A549 (cell line): ENCODE measurements around the gene MYLK4.

Experiments used
- EP300 ChIP-seq, 2 experiments: fragments of >200 bp; sonication (Bioruptor Twin); formaldehyde crosslinking; IDR thresholded peaks; 2 replicates in 1 of 2; 3 replicates in 1 of 2; pipeline ENCODE4 v1.6.1; 2016 to 2017
- JUNB ChIP-seq: fragments of >200 bp; sonication (Bioruptor Twin); formaldehyde crosslinking; IDR thresholded peaks from 2 replicates; pipeline ENCODE4 v1.6.1; 2016
- KDM1A ChIP-seq: fragments of 200-600 bp; sonication (generic); IDR thresholded peaks from 2 replicates; pipeline ENCODE4 v1.6.1; 2016; ENCODE audit warnings: low read depth, mild to moderate bottlenecking
- KDM5A ChIP-seq: fragments of 200-600 bp; sonication (generic); IDR thresholded peaks from 2 replicates; pipeline ENCODE4 v1.6.1; 2016; ENCODE audit warnings: antibody characterized with exemption, mild to moderate bottlenecking
- PHF8 ChIP-seq: fragments of 200-600 bp; sonication (generic); IDR thresholded peaks from 2 replicates; pipeline ENCODE4 v1.6.1; 2016; ENCODE audit warnings: low read depth, mild to moderate bottlenecking, antibody characterized with exemption, moderate library complexity, borderline replicate concordance
- POLR2A ChIP-seq: IDR thresholded peaks from 2 replicates; pipeline ENCODE4 v1.6.1; 2012; ENCODE audit warnings: mild to moderate bottlenecking, low read length
- RFX5 ChIP-seq: fragments of 450-650 bp; IDR thresholded peaks from 2 replicates; pipeline ENCODE4 v1.7.1; 2014; ENCODE audit warnings: antibody characterized with exemption, mild to moderate bottlenecking, moderate library complexity
- ZFP36 ChIP-seq: fragments of 450-650 bp; IDR thresholded peaks from 2 replicates; pipeline ENCODE4 v1.6.1; 2014; ENCODE audit warnings: borderline replicate concordance; ENCODE audit not compliant: partially characterized antibody
- TF ChIP-seq, protein P1 (sequence below): fragments of >200 bp; sonication (Bioruptor Twin); formaldehyde crosslinking; IDR thresholded peaks from 3 replicates; pipeline ENCODE4 v1.5.1; 2016
- TF ChIP-seq, protein P2 (sequence below): IDR thresholded peaks from 2 replicates; pipeline ENCODE4 v1.6.1; 2012
- TF ChIP-seq, protein P3 (sequence below): IDR thresholded peaks from 2 replicates; pipeline ENCODE4 v1.6.1; 2012

GRCh38 chr6:2639896-2640295 lies 110.8 kb downstream of the MYLK4 start:
- TF ChIP-seq POLR2A (no peak), RFX5 (no peak), KDM1A (no peak), JUNB (no peak), KDM5A (no peak), EP300 (IDR thresholded peaks at IDR 0.05) (no peak), ZFP36 (no peak), PHF8 (no peak)
- TF ChIP-seq, protein P1, sequence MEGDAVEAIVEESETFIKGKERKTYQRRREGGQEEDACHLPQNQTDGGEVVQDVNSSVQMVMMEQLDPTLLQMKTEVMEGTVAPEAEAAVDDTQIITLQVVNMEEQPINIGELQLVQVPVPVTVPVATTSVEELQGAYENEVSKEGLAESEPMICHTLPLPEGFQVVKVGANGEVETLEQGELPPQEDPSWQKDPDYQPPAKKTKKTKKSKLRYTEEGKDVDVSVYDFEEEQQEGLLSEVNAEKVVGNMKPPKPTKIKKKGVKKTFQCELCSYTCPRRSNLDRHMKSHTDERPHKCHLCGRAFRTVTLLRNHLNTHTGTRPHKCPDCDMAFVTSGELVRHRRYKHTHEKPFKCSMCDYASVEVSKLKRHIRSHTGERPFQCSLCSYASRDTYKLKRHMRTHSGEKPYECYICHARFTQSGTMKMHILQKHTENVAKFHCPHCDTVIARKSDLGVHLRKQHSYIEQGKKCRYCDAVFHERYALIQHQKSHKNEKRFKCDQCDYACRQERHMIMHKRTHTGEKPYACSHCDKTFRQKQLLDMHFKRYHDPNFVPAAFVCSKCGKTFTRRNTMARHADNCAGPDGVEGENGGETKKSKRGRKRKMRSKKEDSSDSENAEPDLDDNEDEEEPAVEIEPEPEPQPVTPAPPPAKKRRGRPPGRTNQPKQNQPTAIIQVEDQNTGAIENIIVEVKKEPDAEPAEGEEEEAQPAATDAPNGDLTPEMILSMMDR: no peak
- TF ChIP-seq, protein P2, sequence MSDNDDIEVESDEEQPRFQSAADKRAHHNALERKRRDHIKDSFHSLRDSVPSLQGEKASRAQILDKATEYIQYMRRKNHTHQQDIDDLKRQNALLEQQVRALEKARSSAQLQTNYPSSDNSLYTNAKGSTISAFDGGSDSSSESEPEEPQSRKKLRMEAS: no peak
- TF ChIP-seq, protein P3, sequence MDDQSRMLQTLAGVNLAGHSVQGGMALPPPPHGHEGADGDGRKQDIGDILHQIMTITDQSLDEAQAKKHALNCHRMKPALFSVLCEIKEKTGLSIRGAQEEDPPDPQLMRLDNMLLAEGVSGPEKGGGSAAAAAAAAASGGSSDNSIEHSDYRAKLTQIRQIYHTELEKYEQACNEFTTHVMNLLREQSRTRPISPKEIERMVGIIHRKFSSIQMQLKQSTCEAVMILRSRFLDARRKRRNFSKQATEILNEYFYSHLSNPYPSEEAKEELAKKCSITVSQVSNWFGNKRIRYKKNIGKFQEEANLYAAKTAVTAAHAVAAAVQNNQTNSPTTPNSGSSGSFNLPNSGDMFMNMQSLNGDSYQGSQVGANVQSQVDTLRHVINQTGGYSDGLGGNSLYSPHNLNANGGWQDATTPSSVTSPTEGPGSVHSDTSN: no peak
